Activated naive CD4-positive, alpha-beta T cell treated with Interleukin-2 at 50 U/mL for 16 hours (primary cell): ENCODE data around the gene MYO7B.
"Not testable (repeated sequence)": the region's sequence is repeated elsewhere in the genome, so short reads cannot be mapped to it uniquely, and the experiment has no call there.

Experiments
- DNase-seq: peaks from one replicate; pipeline ENCODE4 v3.0.0-alpha.2; 2020

The MYO7B gene

DNA sequence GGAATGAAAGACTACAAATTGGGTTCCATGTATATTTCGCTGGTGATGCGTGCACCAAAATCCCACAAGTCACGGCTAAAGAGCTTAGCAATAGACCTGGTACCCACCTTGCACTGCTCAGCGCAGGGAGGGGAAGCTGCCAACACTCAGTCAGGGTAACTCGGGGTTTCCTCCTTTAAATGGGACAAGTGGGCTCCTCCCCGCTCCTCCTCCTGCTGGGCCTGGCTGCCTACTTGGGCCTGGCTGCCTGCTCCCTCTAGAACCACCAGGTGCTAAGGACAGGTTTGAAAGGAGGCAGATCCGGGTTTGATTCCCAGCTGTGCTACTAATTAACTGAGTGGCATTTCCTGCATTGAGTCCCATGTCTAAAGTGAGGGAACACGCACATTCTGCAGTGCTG lies 23.4 kb downstream of the MYO7B start:
- DNase-seq: no peak

DNA sequence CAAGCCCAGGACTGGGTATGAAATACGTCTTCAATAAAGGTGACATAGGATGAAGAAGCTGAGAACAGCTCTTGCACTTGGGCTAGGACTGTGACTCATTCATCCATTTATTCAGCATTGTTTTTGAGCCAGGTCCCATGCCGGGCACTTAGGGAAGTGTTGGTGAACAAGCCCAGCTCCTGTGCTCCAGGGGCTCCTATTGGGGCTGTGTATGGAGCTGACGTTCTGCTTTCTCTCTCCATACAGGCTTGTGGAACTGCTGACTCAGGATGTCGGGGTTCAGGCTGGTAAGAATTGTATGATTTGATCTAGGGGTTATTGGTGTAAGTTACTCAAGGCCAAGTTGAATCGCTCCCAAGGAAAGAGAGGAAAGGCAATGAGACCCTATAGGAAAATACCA lies 24.0 kb downstream of the MYO7B start:
- no peak for DNase-seq

DNA sequence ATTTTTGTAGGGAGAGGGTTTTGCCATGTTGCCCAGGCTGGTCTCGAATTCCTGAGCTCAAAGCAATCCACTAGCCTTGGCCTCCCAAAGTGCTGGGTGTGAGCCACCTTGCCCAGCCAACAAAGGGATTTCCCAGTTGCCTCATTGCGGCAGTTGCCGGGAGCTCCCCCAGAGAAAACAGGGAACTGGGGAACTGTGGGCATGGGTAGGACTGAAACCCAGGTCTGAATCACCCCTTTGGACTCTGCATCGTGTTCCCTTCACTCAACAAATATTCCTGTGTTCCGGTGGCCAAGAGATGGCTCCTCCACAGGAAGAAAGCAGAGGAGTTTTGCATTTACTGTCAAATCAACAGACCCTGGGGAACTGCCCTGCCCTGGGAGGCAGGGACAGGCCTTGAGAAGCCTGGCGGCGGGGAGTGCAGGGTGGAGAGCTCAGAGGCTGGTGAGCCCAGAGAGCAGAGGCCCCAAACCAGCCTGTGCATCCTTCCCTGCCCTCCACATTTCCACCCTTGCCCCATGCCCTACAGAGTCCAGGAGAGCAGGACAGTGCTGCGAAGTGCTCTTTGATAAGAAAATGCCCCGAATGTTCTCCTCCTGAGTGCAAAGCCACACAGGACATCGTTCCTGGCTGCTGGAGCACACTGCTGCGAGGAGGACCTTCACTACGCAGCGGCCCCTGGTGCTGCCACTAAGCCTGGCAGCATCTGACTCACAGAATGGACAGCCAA lies 24.9 kb downstream of the MYO7B start:
- DNase-seq: no peak

DNA sequence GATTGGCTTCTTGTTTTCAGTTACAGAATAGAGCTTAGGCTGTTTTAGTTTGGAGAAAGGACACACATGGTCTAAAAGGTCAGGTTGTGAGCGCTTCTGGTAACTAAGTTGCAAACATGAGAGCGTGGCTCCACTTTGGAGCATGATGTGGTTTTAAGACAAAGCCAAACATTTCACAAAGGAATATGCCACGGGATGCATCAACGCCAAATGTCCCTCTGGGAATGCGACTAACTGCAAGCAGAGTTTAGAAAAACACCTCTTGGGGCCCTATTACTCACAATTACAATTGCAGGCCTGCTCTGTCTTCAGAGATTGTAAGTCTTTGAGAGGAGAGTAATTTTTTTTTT lies 25.4 kb downstream of the MYO7B start:
- DNase-seq: no peak

DNA sequence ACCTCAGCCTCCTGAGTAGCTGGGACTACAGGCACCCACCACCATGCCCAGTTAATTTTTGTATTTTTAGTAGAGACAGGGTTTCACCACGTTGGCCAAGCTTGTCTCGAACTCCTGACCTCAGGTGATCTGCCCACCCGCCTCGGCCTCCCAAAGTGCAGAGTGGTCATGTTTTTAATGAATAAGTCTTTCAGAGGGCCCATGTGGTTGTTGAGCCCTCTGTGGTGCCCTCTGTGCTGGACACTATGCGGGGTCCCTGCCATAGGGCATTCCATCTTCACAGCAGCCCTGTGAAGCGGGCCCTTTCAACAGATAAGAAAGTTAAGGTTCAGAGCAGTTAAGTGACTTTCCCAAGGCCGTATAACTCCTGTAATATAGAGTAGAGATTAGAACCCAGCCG lies 25.9 kb downstream of the MYO7B start:
- no peak for DNase-seq

DNA sequence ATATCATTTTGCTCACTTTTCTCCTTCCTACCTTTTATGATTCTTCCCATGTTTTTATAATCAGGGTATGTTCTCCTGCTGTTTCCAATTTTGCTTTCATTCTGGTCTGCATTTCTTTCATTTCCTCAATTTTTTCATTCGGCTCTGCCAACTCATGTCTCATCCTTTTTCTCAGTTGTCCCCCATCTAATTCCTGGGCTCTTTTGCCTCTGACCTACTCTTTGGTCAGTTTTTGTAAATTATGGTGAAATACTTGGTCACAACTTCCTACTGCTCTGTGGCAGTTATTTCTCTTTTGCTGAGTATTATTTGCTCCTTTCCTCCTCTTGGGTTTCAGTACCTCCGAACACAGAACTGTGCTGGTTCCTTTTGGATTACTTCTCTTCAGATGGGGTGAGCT lies 27.5 kb downstream of the MYO7B start:
- no peak for DNase-seq

DNA sequence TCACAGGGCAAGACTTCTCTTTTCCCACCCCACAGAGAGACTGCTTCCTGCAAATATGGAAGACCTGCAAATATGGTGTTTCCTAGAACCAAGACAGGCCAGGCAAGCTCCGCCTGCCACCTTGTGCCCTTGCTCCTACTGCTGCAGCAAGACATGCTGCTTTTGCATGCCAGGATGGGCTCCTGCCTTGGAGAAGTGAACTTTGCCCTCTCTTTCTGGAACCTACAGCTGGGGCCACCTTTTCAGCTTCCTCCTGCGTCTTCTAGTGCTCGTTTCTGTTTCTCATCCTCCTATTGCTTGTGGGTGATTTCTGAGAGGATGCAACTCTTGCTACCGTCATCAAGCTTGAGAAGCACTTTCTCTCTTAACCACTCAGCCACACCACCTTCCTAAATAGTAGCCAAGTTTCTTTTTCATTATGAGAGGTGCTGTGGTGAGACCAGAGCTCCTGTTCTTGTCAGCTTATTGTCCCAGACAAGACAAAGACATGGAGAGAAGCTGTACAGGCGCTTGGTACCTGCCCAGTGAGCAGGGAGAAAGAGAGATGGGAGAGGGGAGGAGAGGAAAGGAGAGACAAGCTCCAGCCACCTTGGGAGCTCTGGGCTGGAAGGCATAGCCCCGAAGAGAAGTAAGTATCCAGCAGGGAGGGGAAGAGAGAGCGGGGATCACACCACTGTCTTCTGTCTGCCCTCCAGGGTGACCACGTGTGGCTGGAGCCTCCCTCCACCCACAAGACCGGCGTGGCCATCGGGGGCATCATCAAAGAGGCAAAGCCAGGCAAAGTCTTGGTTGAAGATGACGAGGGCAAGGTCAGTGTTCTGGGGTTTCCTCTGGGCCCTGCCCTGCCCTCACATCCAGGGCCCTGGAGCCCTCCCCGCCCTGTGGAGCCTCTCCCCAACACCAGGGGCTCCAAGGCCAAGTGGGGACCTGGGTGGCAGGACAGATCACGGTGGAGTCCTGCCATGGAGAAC lies 28.3 kb downstream of the MYO7B start:
- DNase-seq: no peak

DNA sequence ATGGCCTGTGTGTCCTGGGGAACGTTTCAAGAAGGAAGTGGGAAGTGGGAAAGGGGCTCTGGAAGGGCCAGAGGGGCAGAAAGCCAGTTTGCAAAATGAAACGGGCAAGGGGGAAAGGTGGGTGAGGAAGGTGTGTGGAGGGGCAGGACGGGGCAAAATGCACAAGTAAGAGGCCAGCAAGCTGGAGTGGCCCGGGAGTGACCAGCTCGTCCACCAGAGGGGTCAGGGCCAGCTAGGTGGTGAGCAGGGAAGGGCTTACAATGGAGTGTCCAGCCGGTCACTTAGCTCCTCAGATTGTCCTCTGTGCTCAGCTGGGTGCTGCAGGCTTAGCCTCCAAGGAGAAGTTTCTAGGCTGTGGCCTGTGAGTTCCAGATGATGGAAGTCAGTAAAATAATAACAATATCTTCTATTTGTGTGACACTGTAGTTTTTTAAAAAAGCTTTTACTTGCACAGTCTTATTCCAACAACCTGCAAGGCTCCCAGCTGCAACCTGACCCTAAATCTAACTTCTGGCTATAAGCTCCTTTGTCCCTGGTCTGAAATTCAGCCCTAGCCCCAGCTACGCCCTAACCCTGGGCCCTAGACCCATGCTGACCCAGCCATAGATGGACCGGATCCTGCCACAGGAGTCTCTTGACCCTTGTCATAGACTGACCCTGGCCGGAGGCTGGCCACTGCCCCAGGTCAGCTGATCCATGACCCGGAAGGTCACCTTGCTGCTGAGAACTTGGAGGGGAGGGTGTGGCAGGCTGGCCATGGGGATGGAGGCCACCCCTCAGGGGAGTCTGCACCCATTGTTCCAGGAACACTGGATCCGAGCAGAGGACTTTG lies 29.2 kb downstream of the MYO7B start:
- no peak for DNase-seq

DNA sequence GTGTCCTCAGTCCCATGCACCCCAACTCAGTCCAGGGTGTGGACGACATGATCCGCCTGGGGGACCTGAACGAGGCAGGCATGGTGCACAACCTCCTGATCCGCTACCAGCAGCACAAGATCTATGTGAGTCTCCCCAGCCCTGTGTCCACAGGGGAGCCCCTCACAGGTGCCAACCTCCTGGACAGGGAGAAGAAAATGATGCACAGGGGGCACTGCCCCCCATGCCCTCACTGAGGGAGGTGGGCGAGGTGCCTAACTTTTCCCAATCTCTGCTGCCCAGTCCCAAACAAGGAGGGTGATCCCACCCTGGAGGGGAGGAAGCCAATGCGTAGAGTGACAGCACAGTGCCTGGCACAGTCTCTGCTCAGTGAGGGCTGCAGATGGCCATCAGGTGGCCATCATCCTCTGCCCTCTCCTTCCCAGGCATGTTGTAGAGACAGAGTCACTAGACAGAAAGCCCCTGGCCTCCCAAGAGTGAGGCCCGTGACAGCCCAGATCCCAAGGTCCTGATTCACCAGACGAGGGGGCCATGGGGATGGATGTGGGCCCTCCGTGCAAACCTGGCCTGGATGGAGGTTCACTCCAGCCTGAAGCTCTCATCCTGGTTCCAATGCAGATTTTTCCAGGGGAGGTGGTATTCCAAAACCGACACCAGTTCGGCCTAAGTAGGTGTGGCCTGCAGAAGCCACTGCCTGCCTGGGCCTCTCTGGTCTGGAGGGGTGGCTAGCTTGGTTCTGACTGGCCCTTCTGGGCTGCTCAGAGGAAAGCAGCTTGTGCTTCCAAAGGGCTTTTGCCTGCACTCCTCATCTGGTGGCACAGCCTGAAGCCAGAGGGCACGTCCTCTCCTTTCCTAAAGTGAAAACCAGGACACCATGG lies 30.0 kb downstream of the MYO7B start:
- no peak for DNase-seq

DNA sequence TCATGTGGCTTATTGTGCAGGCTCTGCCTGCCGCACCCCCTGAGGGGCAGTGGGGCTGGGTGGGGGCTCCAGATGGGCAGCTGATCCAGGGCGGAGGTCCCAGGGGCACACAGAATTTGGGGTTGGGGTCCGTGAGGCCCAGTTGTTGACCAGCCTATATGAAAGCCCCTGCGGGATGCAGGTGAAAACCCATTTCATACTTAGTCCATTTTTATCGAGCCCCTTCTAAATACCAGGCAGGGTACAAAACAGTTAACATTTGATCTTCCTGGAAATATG lies 30.6 kb downstream of the MYO7B start:
- DNase-seq: no peak

DNA sequence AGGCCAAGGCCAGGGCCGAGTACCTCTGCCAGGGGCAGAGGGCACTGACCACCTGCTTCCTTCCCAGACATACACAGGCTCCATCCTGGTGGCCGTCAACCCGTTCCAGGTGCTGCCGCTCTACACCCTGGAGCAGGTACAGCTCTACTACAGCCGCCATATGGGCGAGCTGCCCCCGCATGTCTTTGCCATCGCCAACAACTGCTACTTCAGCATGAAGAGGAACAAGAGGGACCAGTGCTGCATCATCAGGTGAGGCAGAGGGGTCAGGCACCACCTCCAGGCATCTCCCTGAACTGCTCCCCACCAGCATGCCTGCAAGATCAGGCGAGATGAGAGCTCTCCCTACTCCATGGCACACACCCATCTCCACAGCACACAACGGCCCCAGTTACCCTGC lies 31.1 kb downstream of the MYO7B start:
- no peak for DNase-seq

DNA sequence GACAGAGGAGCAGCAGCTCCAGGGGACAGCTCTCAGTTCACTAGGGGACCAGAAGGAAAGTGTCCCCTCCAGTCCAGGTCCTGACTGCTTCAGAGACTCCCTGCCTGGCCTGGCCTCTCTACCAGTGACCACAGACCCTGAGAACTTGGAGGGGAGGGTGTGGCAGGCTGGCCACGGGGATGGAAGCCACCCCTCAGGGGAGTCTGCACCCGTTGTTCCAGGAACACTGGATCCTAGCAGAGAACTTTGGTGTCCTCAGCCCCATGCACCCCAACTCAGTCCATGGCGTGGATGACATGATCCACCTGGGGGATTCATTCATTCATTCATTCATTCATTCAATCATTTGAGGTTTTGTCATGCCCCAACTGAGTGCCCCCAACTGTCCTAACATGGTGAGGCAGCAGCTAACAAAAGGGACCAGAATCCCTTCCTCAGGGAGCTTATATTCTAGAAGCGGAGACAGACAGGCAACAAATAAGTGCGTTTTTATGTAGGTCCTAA lies 31.9 kb downstream of the MYO7B start:
- DNase-seq: no peak

DNA sequence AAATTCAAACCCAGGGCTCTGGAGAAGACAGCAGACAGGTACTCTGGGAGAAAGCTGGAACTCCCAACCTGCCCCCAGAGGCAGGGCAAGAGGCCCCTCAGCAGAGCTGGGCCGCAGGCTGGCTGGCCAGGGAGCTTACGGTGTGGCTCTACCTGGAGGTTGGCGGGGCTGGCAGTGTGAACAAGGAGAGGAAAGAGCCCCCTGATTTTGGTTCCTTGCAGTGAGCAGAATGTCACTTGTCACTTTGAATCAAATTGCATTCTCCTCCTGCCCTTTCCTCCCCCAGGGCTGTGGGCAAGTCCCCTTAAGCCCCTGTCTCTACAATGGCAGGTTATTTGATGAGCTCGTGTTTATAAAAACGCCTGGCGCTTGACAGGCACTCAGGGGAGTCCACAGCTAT lies 32.6 kb downstream of the MYO7B start:
- no peak for DNase-seq

DNA sequence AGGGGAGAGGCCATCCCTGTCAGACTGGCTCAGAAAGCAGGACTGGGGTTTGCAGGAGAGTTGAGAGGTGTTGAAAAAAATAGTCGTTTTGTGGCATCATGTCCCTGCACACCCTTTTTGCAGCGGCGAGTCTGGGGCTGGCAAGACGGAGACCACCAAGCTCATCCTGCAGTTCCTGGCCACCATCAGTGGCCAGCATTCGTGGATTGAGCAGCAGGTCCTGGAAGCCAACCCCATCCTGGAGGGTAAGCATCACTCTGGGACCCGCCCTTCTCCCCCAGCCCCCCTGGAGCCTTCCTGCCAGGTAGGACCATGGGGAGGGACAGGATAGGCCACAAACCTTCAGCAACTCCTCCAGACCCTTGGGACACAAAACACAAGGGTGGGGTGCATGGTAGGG lies 34.2 kb downstream of the MYO7B start:
- DNase-seq: no peak

DNA sequence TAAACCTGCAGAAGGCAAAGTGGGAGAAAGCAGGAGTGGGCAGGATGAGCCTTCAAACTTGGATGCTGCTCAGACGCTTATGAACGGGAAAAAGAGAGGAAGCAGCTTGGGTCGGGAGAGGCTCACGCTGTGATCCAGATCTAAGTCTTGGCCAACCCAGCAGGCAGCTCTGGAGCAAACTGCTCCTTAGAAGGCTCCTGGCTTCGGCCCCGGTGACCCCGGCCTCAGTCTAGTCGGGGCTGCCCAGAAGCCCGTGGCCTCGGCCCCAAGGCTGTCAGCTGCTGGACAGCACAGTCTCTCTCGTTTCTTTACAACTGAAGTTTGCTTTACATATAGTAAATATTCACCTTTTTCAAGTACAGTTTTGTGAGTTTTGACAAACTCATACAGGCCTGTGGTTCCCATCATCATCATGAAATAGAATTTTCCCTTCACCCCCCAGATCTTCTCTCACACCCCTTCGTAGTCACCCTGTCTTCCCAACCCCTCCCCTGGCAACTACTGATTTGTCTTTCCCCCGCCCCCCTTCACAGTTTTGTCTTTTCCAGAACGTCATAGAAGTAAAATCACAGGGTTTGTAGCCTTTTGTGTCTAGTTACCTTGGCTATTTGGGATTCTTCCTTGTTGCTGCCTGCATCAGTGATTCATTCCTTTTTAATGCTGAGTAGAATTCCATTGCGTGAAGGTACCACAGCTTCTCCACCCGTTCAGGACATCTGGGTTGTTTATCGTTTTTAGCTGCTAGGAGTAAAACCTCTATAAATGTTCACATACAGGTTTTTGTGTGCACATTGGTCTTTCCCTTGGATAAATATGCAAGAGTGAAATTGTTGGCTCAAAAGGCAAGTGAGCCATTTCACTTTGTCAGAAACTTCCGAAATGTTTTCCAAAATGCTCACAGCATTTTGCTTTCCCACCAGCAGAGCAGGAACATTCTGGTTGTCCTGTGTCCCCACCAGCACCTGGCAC lies 35.1 kb downstream of the MYO7B start:
- DNase-seq: no peak

DNA sequence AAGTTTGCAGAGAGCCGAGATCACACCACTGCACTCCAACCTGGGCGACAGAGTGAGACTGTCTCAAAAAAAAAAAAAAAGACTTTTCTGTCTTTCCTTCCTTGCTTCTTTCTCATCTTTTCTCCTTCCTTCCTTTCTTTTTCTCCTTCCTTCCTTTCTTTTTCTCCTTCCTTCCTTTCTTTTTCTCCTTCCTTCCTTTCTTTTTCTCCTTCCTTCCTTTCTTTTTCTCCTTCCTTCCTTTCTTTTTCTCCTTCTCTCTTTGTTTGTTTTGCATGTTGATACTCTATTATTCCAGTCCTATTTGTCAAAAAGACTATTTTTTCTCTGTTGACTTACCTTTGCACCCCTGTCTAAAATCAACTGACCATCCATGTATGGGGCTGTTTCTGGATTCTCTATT lies 36.9 kb downstream of the MYO7B start:
- not testable (repeated sequence) for DNase-seq

DNA sequence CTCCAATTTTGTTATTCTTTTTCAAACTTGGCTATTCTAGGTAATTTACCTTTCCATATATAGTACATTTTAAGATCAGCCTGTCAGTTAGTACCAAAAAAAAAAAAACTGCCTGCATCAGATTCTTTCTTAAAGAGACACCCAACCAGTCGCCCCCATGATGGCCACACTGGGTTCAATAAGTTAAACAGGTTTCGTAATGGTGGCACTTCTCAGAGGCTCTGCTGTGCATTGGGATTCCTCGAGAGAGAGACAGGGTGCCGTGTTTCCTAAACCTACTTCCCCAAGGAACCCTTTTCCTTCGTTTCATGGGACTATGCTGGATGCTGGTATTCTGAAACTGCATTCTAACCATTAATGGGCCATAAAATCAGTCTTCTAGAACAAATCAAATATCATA lies 37.4 kb downstream of the MYO7B start:
- DNase-seq: no peak

DNA sequence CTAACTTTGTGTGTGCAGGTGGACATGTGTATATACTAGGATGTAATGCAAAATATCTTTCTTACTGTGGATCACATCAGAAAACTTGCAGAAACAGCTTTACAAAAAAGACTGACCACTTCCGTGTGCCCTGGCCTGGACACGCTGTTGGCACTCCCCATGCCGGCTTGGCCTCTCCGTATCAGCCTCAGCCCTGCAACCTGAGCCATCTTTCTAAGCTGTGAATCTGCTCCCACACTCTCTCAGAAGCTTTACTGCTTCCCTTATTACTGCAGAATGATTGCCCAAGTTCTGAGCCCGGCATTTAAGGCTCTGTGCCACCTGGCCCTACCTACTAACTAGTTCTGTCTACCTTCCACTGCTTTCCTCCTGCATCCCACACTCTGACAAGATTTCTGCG lies 37.8 kb downstream of the MYO7B start:
- DNase-seq: no peak

DNA sequence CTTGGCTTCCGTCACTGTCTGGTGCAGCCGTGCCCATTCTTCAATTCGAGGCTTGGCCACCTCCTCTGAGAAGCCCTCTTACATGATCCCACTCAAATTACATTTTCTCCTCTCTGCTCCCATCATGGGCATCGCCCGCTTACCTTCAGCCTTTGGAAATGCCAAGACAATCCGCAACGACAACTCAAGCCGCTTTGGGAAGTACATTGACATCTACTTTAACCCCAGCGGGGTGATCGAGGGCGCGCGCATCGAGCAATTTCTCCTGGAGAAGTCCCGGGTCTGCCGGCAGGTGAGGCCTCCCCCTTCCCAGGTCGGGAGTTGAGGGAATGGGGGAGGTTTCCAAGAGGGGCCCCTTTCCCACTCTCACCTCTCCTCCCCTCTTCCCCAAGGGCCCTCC lies 38.3 kb downstream of the MYO7B start:
- DNase-seq: no peak

DNA sequence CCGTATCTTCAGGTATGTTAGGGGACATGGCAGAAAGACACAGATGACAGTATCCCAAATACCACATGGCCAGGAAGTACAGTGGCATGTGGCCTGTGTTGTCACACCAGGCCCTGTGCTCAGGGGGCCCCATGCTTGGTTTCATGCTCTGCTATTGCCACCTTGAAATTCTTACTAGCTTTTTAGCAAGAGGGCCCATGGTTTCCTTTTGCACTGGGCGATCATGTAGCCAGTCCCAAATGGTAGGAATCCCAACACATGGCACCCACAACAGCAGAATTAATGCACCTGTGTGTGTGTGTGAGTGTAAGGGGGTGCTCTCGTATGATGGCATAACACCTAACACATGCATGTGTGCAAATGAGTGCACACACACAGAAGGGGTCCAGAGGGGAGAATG lies 39.2 kb downstream of the MYO7B start:
- no peak for DNase-seq

DNA sequence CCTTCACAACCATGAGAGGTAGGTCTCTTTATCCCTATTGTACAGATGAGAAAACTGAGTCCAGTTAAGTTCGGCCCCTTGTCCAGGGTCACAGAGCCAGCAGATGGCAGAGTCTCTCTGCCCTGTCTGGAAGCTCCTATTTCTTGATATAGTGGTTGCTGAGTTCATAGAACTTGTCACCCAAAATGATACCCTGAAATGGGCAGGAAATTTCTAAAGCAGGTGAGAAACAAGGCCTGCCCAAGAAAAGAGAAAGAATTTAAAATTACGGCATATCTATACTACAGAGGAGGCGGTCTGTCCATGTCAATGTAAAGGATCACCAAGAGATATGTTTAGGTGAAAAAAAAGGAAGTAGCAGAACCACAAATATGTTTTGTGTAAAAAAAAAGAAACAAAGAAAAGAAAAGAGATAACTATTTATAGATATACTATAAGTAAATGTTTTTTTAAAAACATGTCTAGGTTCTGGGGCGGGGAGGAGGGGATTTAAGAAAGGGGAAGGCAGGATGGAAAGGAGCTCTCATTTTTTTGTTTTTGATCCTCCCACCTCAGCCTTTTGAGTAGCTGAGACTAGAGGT lies 39.8 kb downstream of the MYO7B start:
- DNase-seq: no peak
